ENCODE measurements around the gene WDFY3.
"Not testable (repeated sequence)": the region's sequence is repeated elsewhere in the genome, so short reads cannot be mapped to it uniquely, and the experiment has no call there.

Gene WDFY3

GRCh38 chr4:84852081-84852480 lies 114.4 kb downstream of the WDFY3 start:
- no peak for DNase-seq

GRCh38 chr4:84849051-84849640 lies 117.3 kb downstream of the WDFY3 start:
- no peak for DNase-seq

GRCh38 chr4:84848432-84848831 lies 118.1 kb downstream of the WDFY3 start:
- DNase-seq = no peak

- no peak for DNase-seq
Observed at GRCh38 chr4:84847978-84848377, 118.5 kb downstream of the WDFY3 start.

GRCh38 chr4:84846985-84847384 lies 119.5 kb downstream of the WDFY3 start:
- no peak for DNase-seq

- DNase-seq = no peak
Observed at GRCh38 chr4:84841435-84841834, 125.1 kb downstream of the WDFY3 start.

GRCh38 chr4:84837751-84838150 lies 128.7 kb downstream of the WDFY3 start:
- DNase-seq = no peak

GRCh38 chr4:84829633-84830032 lies 136.9 kb downstream of the WDFY3 start:
- DNase-seq = not testable (repeated sequence)

- DNase-seq = no peak
Observed at GRCh38 chr4:84826681-84827080, 139.8 kb downstream of the WDFY3 start.

- no peak for DNase-seq
Observed at GRCh38 chr4:84825701-84826341, 140.7 kb downstream of the WDFY3 start.

- no peak for DNase-seq
Observed at GRCh38 chr4:84821064-84821463, 145.4 kb downstream of the WDFY3 start.

- no peak for DNase-seq
Observed at GRCh38 chr4:84814094-84814750, 152.3 kb downstream of the WDFY3 start.

GRCh38 chr4:84809946-84810345 lies 156.5 kb downstream of the WDFY3 start:
- DNase-seq = no peak

- DNase-seq = no peak
Observed at GRCh38 chr4:84808332-84808731, 158.2 kb downstream of the WDFY3 start.

GRCh38 chr4:84806541-84806940 lies 159.9 kb downstream of the WDFY3 start:
- DNase-seq = not testable (repeated sequence)

- no peak for DNase-seq
Observed at GRCh38 chr4:84804136-84804535, 162.4 kb downstream of the WDFY3 start.

GRCh38 chr4:84803720-84804119 lies 162.8 kb downstream of the WDFY3 start:
- no peak for DNase-seq

- DNase-seq = no peak
Observed at GRCh38 chr4:84803116-84803515, 163.4 kb downstream of the WDFY3 start.

GRCh38 chr4:84800256-84800655 lies 166.2 kb downstream of the WDFY3 start:
- no peak for DNase-seq

GRCh38 chr4:84799318-84799717 lies 167.2 kb downstream of the WDFY3 start:
- no peak for DNase-seq

GRCh38 chr4:84796394-84796793 lies 170.1 kb downstream of the WDFY3 start:
- DNase-seq = no peak

GRCh38 chr4:84792366-84793301 lies 173.9 kb downstream of the WDFY3 start:
- no peak for DNase-seq
